ENCODE data around the gene TEX2. TPM values are rescaled to one million over a fixed set of nuclear protein-coding genes. Genes with fewer than 3 reads are reported as not detected.
A peak's percentile ranks its signal among the peaks of the same experiment; 100 is the strongest.

TEX2 gene
- total RNA-seq, 4 donors from 2014 or later, result 12.3 to 137 (median 30.3) TPM

DNA sequence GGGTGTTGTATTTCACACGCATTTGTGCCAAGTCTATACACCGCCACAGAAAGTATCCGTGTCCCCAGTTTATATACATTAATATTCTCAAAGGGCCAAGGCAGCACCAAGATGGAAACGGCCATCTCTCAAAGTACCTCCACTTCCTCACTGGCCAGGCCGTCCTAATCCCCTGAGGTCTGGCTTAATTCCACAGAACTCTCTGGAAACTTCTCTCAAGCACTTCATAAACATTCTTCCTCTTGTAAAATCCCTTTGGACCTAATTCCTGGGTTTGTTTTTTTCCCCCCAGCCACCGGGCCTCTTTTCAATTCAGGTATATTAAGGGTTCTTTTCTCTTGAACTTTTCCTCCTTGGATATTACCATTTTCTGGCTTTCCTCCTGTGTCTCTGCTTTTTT lies 128.1 kb downstream of the TEX2 start:
- no peaks in the 10 kb centered on the region for H3K27me3 ChIP-seq
- no peaks in the 10 kb centered on the region for H3K36me3 ChIP-seq
- H3K27ac ChIP-seq, result no peak overlapping the region
- no peak for DNase-seq
- in situ Hi-C loops (cut with MboI; ENCODE audit: low pct_ligation_motif_present in 1 of 4, low pct_unique_long_range_greater_than_20kb in 1 of 4, low sequenced_read_pairs in 3 of 4), result loop anchor here in 3 of 4 donors (5.0 to 25.0 kb wide), 6 partner anchors 60 to 223 kb away; partner anchors contain the start of genes CSHL1 (in 3 of the 3), GH1 (in 3 of the 3) and ICAM2 (in 2 of the 3)
- no peaks in the 10 kb centered on the region for H3K9me3 ChIP-seq
- H3K4me1 ChIP-seq, result peaks cover 6 to 19% (median 9%) of the 10 kb centered on the region in 4 donors
- no peak overlapping the region for H3K4me3 ChIP-seq
- TF ChIP-seq POLR2A (IDR thresholded peaks at IDR 0.05), result no peak
- TF ChIP-seq, protein P1, sequence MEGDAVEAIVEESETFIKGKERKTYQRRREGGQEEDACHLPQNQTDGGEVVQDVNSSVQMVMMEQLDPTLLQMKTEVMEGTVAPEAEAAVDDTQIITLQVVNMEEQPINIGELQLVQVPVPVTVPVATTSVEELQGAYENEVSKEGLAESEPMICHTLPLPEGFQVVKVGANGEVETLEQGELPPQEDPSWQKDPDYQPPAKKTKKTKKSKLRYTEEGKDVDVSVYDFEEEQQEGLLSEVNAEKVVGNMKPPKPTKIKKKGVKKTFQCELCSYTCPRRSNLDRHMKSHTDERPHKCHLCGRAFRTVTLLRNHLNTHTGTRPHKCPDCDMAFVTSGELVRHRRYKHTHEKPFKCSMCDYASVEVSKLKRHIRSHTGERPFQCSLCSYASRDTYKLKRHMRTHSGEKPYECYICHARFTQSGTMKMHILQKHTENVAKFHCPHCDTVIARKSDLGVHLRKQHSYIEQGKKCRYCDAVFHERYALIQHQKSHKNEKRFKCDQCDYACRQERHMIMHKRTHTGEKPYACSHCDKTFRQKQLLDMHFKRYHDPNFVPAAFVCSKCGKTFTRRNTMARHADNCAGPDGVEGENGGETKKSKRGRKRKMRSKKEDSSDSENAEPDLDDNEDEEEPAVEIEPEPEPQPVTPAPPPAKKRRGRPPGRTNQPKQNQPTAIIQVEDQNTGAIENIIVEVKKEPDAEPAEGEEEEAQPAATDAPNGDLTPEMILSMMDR (IDR thresholded peaks at IDR 0.05), result no peak
- no peak for TF ChIP-seq EP300 (IDR thresholded peaks at IDR 0.05; ENCODE audit: low read depth)
- intact Hi-C loops (cut with DNase I; ENCODE audit: low total_unique reads), result loop anchor here (10.0 kb wide), 1 partner anchor 70 kb away; no protein-coding TSS in a partner anchor
- WGBS, 2 donors (ENCODE audit: low coverage in 1 of 2), result 60 to 67% methylated on average over 1 to 6 of the region's 6 CpGs

DNA sequence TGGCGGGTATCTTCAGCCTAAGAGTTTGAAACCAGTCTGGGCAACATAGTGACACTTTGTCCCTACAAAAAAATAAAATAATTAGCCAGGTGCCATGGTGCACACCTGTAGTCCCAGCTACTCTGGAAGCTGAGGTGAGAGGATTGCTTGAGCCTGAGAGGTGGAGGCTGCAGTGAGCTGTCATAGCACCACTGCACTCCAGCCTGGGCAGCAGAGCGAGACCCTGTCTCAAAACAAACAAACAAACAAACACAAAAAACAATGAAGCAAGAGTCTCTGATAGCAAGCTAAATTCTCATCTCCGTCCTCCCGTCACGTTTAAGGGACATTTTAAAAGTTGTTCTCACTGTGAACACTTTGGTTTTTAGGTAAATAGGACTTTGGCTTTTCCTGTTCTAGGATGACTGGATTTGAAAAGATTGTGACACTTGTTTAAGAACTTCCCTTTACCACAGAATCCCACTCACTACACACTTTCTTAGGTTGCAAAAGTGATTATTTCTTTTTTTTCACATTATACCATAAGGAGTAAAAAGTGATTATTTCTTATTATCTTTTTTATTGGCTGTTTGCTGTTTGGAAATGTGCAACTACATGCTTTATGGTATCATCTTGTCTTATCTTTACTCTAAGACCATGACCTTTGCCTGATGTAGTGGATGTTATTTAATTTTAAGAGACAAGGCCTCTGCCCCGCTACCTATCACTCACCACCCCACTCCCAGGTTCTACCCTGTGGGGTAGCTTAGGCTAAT lies 128.7 kb downstream of the TEX2 start:
- no peak overlapping the region for H3K27ac ChIP-seq
- no peaks in the 10 kb centered on the region for H3K9me3 ChIP-seq
- 60 to 73% methylated on average over 3 to 6 of the region's 6 CpGs for WGBS, 2 donors (ENCODE audit: low coverage in 1 of 2)
- DNase-seq, result no peak
- no peaks in the 10 kb centered on the region for H3K27me3 ChIP-seq
- in situ Hi-C loops (cut with MboI; ENCODE audit: low pct_ligation_motif_present in 1 of 4, low pct_unique_long_range_greater_than_20kb in 1 of 4, low sequenced_read_pairs in 3 of 4), result loop anchor here in 3 of 4 donors (10.0 to 25.0 kb wide), 5 partner anchors 60 to 222 kb away; partner anchors contain the start of genes CSHL1 (in 3 of the 3), GH1 (in 3 of the 3) and ICAM2 (in 2 of the 3)
- no peak for TF ChIP-seq EP300 (IDR thresholded peaks at IDR 0.05; ENCODE audit: low read depth)
- no peak for TF ChIP-seq POLR2A (IDR thresholded peaks at IDR 0.05)
- H3K4me3 ChIP-seq, result no peak overlapping the region
- no peaks in the 10 kb centered on the region for H3K36me3 ChIP-seq
- intact Hi-C loops (cut with DNase I; ENCODE audit: low total_unique reads), result loop anchor here (10.0 kb wide), 1 partner anchor 70 kb away; no protein-coding TSS in a partner anchor
- peaks cover 6 to 19% (median 9%) of the 10 kb centered on the region in 4 donors for H3K4me1 ChIP-seq

DNA sequence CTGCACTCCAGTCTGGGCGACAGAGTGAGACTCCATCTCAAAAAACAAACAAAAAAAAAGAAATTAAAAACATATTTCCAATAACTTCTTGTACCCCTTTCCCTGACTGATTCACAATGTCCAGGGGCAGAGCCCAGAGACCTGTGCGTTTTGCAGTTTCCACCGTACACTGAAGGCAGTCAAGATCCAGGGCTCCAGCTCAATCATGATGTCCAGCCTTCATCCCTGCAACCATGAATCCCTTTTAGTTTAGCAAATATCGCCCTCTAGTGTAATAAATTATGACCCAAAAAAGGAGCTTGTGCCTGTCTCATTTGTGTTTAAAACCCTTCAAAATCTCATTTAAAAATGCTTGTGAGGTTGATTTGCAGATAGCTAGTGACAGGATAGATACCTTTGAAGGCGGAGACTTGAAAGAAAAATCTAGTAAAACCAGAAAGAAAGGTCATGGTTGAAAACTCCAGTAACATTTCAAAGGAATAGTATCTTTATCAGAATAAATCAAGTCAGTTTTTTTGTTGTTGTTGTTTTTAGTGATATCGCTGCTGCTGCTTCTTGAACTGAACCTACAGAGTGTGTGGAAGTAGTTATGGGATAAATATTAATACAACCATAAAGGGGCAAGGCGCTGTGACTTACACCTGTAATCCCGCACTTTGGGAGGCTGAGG lies 129.4 kb downstream of the TEX2 start:
- Histone ChIP-seq H3K4me1 (peaks cover 6 to 23% (median 15%) of the 10 kb centered on the region in 4 donors), H3K36me3 (no peaks in the 10 kb centered on the region), H3K9me3 (no peaks in the 10 kb centered on the region), H3K27ac (no peak overlapping the region), H3K4me3 (no peak overlapping the region), H3K27me3 (no peaks in the 10 kb centered on the region)
- DNase-seq, result no peak
- WGBS, 2 donors (ENCODE audit: low coverage in 1 of 2), result 41 to 53% methylated on average over 5 to 8 of the region's 8 CpGs
- TF ChIP-seq POLR2A (IDR thresholded peaks at IDR 0.05), result no peak
- TF ChIP-seq, protein P1 (IDR thresholded peaks at IDR 0.05), result peak; percentile 63 to 77 (median 73)
- no peak for TF ChIP-seq EP300 (IDR thresholded peaks at IDR 0.05; ENCODE audit: low read depth)
- no peak for TF ChIP-seq POLR2AphosphoS5 (IDR thresholded peaks at IDR 0.05)
- intact Hi-C loops (cut with DNase I; ENCODE audit: low total_unique reads) (loop anchor here (2.0 to 10.0 kb wide), 2 partner anchors 69 to 107 kb away; no protein-coding TSS in a partner anchor), in situ Hi-C loops (cut with MboI; ENCODE audit: low pct_ligation_motif_present in 1 of 4, low pct_unique_long_range_greater_than_20kb in 1 of 4, low sequenced_read_pairs in 3 of 4) (loop anchor here in 3 of 4 donors (10.0 to 25.0 kb wide), 5 partner anchors 59 to 221 kb away; partner anchors contain the start of genes CSHL1 (in 3 of the 3), GH1 (in 3 of the 3) and ICAM2 (in 2 of the 3))

DNA sequence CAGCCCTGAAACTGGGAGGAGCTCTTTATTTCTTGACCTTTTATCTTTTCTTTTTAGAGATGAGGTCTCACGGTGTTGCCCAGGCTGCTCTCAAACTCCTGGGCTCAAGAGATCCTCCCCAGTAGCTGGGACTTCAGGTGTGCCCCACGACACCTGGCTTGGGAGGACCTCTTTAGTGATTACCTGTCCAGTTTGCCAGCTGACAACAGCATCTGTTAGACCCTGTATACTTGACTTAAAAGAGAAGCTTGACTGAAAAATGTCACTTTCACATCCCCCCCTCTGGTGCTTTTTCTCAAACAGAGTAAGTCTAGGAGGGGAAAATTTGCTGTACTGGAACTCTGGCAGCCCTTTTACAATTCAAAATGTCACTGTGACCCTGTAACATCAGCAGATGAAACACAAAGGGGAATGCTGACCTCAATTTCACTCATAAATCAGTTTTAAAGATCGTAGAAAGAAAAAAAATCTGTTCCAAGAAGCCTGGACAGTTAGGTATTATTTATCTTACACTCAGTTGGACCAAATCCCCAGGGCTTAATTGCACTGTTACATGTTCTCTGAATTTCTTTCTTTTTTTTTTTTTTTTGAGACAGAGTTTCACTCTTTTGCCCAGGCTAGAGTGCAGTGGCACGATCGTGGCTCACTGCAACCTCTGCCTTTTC lies 131.3 kb downstream of the TEX2 start:
- TF ChIP-seq, protein P1 (IDR thresholded peaks at IDR 0.05), result no peak
- TF ChIP-seq POLR2AphosphoS5 (IDR thresholded peaks at IDR 0.05), result no peak
- in situ Hi-C loops (cut with MboI; ENCODE audit: low pct_ligation_motif_present in 1 of 4, low pct_unique_long_range_greater_than_20kb in 1 of 4, low sequenced_read_pairs in 3 of 4), result loop anchor here in 3 of 4 donors (10.0 to 25.0 kb wide), 5 partner anchors 57 to 219 kb away; partner anchors contain the start of genes CSHL1 (in 3 of the 3), GH1 (in 3 of the 3) and ICAM2 (in 2 of the 3)
- Histone ChIP-seq H3K9me3 (no peaks in the 10 kb centered on the region), H3K36me3 (no peaks in the 10 kb centered on the region), H3K27ac (peak overlapping the region in 3 of 4 donors; percentile 99 to 100 (median 100)), H3K4me1 (peaks cover 11 to 36% (median 20%) of the 10 kb centered on the region in 4 donors), H3K27me3 (no peaks in the 10 kb centered on the region), H3K4me3 (no peak overlapping the region)
- 72 to 79% methylated on average over 4 to 5 of the region's 5 CpGs for WGBS, 2 donors (ENCODE audit: low coverage in 1 of 2)
- intact Hi-C loops (cut with DNase I; ENCODE audit: low total_unique reads), result loop anchor here (2.0 to 10.0 kb wide), 2 partner anchors 67 to 105 kb away; no protein-coding TSS in a partner anchor
- no peak for DNase-seq

Data from transverse colon (tissue), 4 donors.